Right lobe of liver (tissue), 6 donors: ENCODE results near the gene AZGP1. TPM values are rescaled to one million over a fixed set of nuclear protein-coding genes. Genes with fewer than 3 reads are reported as not detected.
"Not testable (repeated sequence)": the region's sequence is repeated elsewhere in the genome, so short reads cannot be mapped to it uniquely, and the experiment has no call there.

Experiments
- ATAC-seq, 4 donors: fragments of 200-7000 bp; cut with Tn5 transposase; one replicate each; pipeline ENCODE4 v1.9.1; 2020; ENCODE audit warnings: mild to moderate bottlenecking in 4 of 4, moderate library complexity in 4 of 4
- DNase-seq, 3 donors: peaks; one replicate each; pipeline ENCODE4 v3.0.0-alpha.2; 2020
- H3K27ac ChIP-seq, 3 donors: fragments of 200-600 bp; one replicate each; pipeline ENCODE4 v1.8.0; 2022
- H3K27me3 ChIP-seq, 2 donors: fragments of 200-600 bp; one replicate each; pipeline ENCODE4 v1.8.0; 2022
- H3K36me3 ChIP-seq, 4 donors: fragments of 200-600 bp; sonication (generic) in 1 of 4; one replicate each; pipeline versions ENCODE4 v1.5.1 to v1.8.0; 2017 to 2022; ENCODE audit warnings: control low read depth in 1 of 4
- H3K4me1 ChIP-seq, 4 donors: fragments of 200-600 bp; sonication (generic) in 1 of 4; one replicate each; pipeline versions ENCODE4 v1.5.1 to v1.8.0; 2017 to 2022; ENCODE audit warnings: control low read depth in 1 of 4
- H3K4me3 ChIP-seq, 3 donors: fragments of 200-600 bp; one replicate each; pipeline ENCODE4 v1.8.0; 2022
- H3K9me3 ChIP-seq, 4 donors: fragments of 200-600 bp; sonication (generic) in 1 of 4; one replicate each; pipeline versions ENCODE4 v1.5.1 to v1.8.0; 2017 to 2022; ENCODE audit warnings: control low read depth in 1 of 4
- POLR2A ChIP-seq: fragments of 450-650 bp; IDR thresholded peaks from one replicate; pipeline ENCODE4 v1.6.1; 2017; ENCODE audit warnings: antibody characterized with exemption, mild to moderate bottlenecking
- WGBS: methylation state at CpG from one replicate; pipeline ENCODE4 v1.1.6; 2018; ENCODE audit warnings: low coverage, low lambda C conversion rate; ENCODE audit not compliant: insufficient coverage; ENCODE audit errors: missing lambda C conversion rate; 5-methylcytosine and 5-hydroxymethylcytosine counted together
- intact Hi-C, 2 donors: fragments of 100-400 bp; cut with DNase I; formaldehyde crosslinking; loops; one replicate each; pipeline versions ENCODE4 v1.11.2 to v1.14.1; 2022
- total RNA-seq, 6 experiments: library from RNA; depleted of rRNA in 2 of 6; stranded (reverse); fragments of >200 nt in 2 of 6; fragmentation: NEBNext Ultra II Directional in 3 of 6; extraction: Animal tissue kit (Norgen Biotek cat#: 25700) in 3 of 6; gene quantifications; one replicate each; pipeline versions ENCODE4 v1.1.0 to v1.2.4, GENCODE V29; 2016 to 2023
- TF ChIP-seq, protein P1 (sequence below), 4 donors: fragments of 200-600 bp in 3 of 4; fragments of 450-650 bp in 1 of 4; IDR thresholded peaks; one replicate each; pipeline versions ENCODE4 v1.5.1 to v1.8.0; 2016 to 2022; ENCODE audit warnings: antibody characterized with exemption in 4 of 4, mild to moderate bottlenecking in 2 of 4
- donor health status: DM: no; HTN: yes; CAD: no.
- donor health status: DM: no; HTN: no; CAD: no.
- donor health status: DM: no; HTN: no; CAD: no.
- donor health status: DM: no; HTN: yes; CAD: no.
- donor health status: DM: no; HTN: yes; CAD: no.

AZGP1 gene
- total RNA-seq, 6 experiments from 2014 or later: 762 to 2,105 (median 1,328) TPM

DNA sequence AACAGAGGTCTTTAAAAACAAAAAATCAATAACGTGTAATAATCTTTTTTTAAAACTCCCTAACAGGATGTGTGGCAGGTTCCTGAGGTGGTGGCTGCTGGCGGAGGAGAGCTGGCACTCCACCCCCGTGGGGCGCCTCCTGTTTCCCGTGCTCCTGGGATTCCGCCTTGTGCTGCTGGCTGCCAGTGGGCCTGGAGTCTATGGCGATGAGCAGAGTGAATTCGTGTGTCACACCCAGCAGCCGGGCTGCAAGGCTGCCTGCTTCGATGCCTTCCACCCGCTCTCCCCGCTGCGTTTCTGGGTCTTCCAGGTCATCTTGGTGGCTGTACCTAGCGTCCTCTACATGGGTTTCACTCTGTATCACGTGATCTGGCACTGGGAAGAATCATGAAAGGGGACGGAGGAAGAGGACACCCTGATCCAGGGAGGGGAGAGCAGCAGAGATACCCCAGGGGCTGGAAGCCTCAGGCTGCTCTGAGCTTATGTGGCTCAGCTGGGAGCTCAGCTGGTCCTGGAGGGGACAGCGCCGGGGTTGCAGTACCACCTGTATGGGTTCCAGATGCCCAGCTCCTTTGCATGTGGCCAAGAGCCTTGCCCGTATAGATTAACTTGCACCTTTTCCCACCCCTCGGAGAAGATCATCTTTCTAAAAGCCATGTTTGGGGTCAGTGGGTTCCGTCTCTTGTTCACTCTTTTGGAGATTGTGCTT lies 16.7 kb upstream of the AZGP1 start:
- 57% methylated on average over 12 of the region's 21 CpGs for WGBS
- ATAC-seq (no peak), DNase-seq (peak in 1 of 3 donors; percentile 20)
- H3K27ac ChIP-seq: no peak overlapping the region
- no peak overlapping the region for H3K4me3 ChIP-seq
- intact Hi-C loops: loop anchor here (5.0 to 10.0 kb wide), 2 partner anchors 52 to 65 kb away; partner anchors contain the start of gene ZSCAN21 (in 1 of the 2)
- H3K9me3 ChIP-seq: no peaks in the 10 kb centered on the region
- peaks cover 0 to 23% (median 11%) of the 10 kb centered on the region in 4 donors for H3K4me1 ChIP-seq
- H3K27me3 ChIP-seq: no peaks in the 10 kb centered on the region
- no peak for TF ChIP-seq POLR2A
- TF ChIP-seq, protein P1, sequence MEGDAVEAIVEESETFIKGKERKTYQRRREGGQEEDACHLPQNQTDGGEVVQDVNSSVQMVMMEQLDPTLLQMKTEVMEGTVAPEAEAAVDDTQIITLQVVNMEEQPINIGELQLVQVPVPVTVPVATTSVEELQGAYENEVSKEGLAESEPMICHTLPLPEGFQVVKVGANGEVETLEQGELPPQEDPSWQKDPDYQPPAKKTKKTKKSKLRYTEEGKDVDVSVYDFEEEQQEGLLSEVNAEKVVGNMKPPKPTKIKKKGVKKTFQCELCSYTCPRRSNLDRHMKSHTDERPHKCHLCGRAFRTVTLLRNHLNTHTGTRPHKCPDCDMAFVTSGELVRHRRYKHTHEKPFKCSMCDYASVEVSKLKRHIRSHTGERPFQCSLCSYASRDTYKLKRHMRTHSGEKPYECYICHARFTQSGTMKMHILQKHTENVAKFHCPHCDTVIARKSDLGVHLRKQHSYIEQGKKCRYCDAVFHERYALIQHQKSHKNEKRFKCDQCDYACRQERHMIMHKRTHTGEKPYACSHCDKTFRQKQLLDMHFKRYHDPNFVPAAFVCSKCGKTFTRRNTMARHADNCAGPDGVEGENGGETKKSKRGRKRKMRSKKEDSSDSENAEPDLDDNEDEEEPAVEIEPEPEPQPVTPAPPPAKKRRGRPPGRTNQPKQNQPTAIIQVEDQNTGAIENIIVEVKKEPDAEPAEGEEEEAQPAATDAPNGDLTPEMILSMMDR (IDR thresholded peaks at IDR 0.05): no peak
- peaks cover 0 to 7% (median 4%) of the 10 kb centered on the region in 4 donors for H3K36me3 ChIP-seq

DNA sequence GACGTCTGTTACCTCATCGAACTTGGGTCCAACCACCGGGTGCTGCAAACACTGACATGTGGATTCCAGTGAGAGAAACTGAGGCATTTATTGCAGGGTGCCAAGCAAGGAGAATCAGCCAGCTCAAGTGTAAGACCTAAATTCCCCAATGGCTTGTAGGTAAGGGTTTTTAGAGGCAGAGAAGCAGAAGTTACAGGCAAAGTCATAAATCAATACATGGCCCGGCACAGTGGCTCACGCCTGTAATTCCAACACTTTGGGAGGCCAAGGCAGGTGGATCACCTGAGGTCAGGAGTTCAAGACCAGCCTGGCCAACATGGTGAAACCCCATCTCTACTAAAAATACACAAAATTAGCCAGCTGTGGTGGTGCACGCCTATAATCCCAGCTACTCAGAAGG lies 15.7 kb upstream of the AZGP1 start:
- not testable (repeated sequence) for H3K4me3 ChIP-seq, H3K27me3 ChIP-seq, ATAC-seq, H3K27ac ChIP-seq, H3K9me3 ChIP-seq, DNase-seq
- intact Hi-C loops: loop anchor here (5.0 to 10.0 kb wide), 2 partner anchors 53 to 66 kb away; partner anchors contain the start of gene ZSCAN21 (in 1 of the 2)
- H3K36me3 ChIP-seq: peaks cover 0 to 14% (median 7%) of the 10 kb centered on the region in 4 donors
- H3K4me1 ChIP-seq: peaks cover 0 to 16% (median 6%) of the 10 kb centered on the region in 4 donors
- 27% methylated on average over 6 of the region's 6 CpGs for WGBS

DNA sequence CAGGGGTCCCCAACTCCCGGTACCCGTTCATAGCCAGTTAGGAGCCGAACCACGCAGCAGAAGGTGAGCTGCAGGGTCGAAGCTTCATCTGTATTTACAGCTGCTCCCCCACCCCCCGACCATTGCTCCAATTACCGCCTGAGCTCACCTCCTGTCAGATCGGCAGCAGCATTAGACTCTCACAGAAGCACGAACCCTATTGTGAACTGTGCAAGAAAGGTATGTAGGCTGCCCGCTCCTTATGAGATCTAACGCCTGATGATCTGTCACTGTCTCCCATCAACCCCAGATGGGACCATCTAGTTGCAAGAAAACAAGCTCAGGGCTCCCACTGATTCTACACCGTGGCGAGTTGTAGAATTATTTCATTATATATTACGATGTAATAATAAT lies 14.6 kb upstream of the AZGP1 start:
- no peak overlapping the region for H3K27ac ChIP-seq
- no peaks in the 10 kb centered on the region for H3K27me3 ChIP-seq
- TF ChIP-seq, protein P1 (IDR thresholded peaks at IDR 0.05): no peak
- ATAC-seq: peak in 3 of 4 donors; percentile 7 to 10 (median 7)
- intact Hi-C loops: loop anchor here (5.0 to 10.0 kb wide), 2 partner anchors 54 to 67 kb away; partner anchors contain the start of gene ZSCAN21 (in 1 of the 2)
- 40% methylated on average over 12 of the region's 14 CpGs for WGBS
- peaks cover 0 to 25% (median 12%) of the 10 kb centered on the region in 4 donors for H3K36me3 ChIP-seq
- peak in 1 of 3 donors; percentile 13 for DNase-seq
- H3K4me1 ChIP-seq: peaks cover 0 to 16% (median 6%) of the 10 kb centered on the region in 4 donors
- H3K9me3 ChIP-seq: no peaks in the 10 kb centered on the region
- no peak overlapping the region for H3K4me3 ChIP-seq

DNA sequence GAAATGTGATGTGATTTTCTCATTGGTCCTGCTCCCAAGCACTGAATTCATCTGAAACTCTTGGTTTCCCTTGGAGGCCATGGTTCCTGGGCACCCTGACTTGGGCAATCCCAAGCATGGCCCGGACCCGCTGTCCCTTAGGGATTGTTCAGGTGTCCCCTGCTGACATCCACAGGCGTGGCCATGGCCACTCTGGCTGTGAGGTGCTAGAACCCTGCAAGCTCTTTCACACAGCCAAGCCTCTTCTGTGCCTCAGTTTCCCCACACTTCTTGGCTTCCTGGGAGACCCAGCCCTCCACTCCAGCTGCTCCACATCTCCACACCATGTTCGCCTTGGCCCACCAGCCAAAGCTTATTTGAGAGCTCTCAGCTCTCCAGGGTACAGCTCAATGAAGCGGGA lies 12.0 kb upstream of the AZGP1 start:
- no peak for TF ChIP-seq POLR2A
- TF ChIP-seq, protein P1 (IDR thresholded peaks at IDR 0.05): no peak
- no peak for DNase-seq
- peaks cover 0 to 19% (median 0%) of the 10 kb centered on the region in 4 donors for H3K4me1 ChIP-seq
- H3K27me3 ChIP-seq: no peaks in the 10 kb centered on the region
- WGBS: 100% methylated on average over 2 of the region's 5 CpGs
- H3K27ac ChIP-seq: no peak overlapping the region
- H3K4me3 ChIP-seq: no peak overlapping the region
- peaks cover 0 to 32% (median 15%) of the 10 kb centered on the region in 4 donors for H3K36me3 ChIP-seq
- H3K9me3 ChIP-seq: no peaks in the 10 kb centered on the region
- ATAC-seq: no peak
- intact Hi-C loops: loop anchor here (10.0 kb wide), 1 partner anchor 53 kb away; no protein-coding TSS in a partner anchor

DNA sequence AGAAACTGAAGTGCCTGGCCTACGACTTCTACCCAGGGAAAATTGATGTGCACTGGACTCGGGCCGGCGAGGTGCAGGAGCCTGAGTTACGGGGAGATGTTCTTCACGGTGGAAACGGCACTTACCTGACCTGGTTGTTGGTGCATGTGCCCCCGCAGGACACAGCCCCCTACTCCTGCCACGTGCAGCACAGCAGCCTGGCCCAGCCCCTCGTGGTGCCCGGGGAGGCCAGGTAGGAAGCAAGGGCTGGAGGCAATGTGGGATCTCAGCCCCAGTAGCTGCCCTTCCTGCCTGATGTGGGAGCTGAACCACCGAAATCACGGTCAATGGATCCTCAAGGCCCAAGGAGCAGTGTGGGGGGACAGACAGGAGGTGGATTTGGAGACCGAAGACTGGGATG lies 11.5 kb upstream of the AZGP1 start:
- not testable (repeated sequence) for H3K4me3 ChIP-seq, H3K27me3 ChIP-seq, H3K27ac ChIP-seq, H3K9me3 ChIP-seq, DNase-seq
- ATAC-seq: peak in 1 of 4 donors; percentile 1
- intact Hi-C loops: loop anchor here (10.0 kb wide), 1 partner anchor 53 kb away; no protein-coding TSS in a partner anchor
- Histone ChIP-seq H3K36me3 (peaks cover 0 to 32% (median 15%) of the 10 kb centered on the region in 4 donors), H3K4me1 (peaks cover 0 to 24% (median 0%) of the 10 kb centered on the region in 4 donors)
- WGBS: 94% methylated on average over 2 of the region's 14 CpGs
